Glomerular visceral epithelial cell (primary cell): ENCODE measurements around the gene PALM2AKAP2.
A peak's percentile ranks its signal among the peaks of the same experiment; 100 is the strongest.

Experiments
- DNase-seq: peaks from one replicate; pipeline ENCODE4 v3.0.0-alpha.2; 2016; ENCODE audit errors: extremely low spot score

The PALM2AKAP2 gene

GRCh38 chr9:109779711-109780452 is at the start of gene PALM2AKAP2:
Gene PALM2AKAP2 (plus strand): TSS chr9:109780198. CDS start chr9:109780489, 291 bp downstream.
- DNase-seq = peak; percentile 72

DNA sequence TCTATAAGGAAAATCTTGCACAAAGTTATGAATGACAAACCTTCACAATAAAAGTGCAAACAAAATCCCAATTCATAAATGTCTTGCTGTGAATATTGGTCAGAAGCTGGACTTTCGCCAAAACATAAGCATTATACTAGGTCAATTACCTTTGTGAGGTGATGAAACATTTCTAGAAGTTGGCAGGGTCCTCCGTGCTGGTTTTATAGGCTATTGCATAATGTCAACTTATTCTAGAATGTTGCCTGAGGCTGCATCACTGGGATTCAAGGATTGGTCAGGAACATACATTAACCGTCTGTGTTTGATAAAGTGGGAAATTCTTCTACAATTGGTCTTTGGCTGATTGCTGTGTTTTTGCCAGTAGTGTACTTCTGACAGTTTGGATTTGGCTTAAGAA is 49.8 kb upstream of the PALM2AKAP2 start:
- DNase-seq = no peak

GRCh38 chr9:109733690-109734089 is 46.3 kb upstream of the PALM2AKAP2 start:
- no peak for DNase-seq

DNA sequence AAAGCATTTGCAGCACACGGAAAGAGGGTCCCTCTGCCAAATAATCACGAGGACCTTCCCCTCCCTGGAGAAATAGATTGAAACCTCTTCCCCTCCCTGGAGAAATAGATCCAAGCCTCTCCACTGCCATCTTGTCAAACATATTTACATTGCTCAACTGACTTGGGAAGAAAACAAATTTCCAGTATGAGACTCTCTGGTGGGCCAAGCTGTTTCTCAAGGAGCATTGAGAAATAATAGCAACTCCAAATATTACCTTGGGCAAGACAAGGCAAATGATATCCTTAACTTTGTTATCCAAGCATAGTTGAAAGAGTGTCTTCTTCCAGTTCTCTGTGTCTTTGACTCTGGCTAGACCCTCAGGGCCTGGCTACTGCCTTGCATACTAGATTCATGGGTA is 45.2 kb upstream of the PALM2AKAP2 start:
- DNase-seq = no peak

DNA sequence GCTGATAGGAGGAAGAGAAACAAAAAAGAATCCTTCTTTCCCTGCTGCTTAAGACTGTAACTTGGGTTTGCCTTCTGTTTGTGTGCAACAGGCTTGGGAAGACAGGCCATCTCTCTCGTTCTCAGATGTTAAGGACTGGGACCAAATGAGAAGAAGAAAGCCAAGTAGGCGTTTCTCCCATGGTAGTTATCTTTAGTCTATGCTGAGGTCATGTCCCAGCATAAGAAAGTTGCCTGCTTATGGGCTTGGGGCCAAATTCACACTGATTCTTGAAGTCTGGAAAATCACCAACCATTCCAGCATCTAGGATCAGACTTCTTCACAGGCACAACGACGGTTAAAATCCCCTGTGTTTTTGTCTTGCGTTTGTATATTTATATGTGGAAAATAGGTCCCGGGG is 44.2 kb upstream of the PALM2AKAP2 start:
- DNase-seq = no peak

DNA sequence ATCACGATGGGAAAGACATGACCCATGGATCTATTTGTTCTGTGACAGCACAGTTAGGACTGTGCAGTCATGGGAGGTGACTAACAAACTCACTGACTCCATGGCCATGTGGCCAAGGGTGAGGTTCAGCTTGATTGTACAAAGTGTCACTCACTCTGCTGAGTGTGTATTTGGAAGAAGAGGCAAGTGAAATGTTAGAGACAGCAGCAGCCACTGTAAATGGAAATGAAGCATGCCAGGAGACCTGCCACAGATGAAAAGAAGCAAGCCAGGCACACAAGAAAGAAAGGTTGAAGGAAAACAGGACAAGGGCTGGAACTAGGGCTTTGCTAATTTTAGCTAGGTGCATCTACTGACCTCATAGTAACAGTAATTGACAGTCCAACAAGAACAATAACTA is 42.7 kb upstream of the PALM2AKAP2 start:
- DNase-seq = no peak

GRCh38 chr9:109739760-109740159 is 40.2 kb upstream of the PALM2AKAP2 start:
- no peak for DNase-seq

DNA sequence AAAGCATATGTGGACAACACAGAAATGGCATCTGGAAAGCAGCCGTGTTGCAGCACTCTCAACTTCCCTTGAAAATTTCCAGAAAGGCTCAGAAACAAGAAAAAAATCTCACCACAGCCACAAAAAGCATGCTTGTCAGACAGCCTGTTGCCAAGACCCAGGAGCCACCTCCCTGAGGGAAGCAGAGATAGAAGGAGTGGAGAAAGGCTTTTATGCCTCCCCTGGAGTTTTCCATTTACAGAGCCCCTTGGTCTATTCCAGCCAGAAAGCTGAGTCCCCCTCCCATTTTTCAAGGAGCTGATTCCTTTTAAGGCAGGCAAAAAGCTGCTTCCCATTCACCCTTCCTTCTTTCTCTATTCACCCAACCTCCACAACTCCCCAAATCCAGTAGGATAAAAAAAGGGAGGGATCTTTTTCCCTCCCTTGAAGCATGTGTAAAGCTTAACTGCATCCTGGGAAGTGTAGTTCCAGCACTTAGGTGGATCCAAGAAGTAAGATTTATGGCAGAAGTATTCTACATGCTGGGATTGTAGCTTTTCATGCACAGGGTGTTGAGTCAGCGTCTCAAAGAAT is 37.1 kb upstream of the PALM2AKAP2 start:
- DNase-seq = no peak

GRCh38 chr9:109743696-109744095 is 36.3 kb upstream of the PALM2AKAP2 start:
- DNase-seq = no peak

GRCh38 chr9:109745335-109746283 is 34.4 kb upstream of the PALM2AKAP2 start:
- no peak for DNase-seq

DNA sequence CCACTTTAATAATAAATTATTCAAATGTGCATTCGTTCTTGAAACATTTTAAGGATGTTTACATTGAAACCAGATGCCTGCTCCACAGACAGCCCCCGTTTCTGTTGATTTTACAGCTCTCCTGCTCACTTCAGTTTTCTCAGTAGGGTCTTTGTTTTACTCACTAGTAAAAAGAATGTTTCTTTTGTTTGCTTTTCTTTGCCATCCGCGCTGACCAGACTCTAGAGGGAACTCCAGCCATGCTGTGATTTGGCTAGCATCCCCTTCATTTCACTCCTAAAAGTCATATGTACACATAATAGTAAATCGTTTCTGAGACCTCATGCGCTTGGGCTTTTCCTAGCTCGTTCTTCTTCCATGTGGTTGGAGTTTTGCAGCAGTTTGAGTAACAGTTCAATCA is 28.7 kb upstream of the PALM2AKAP2 start:
- no peak for DNase-seq

DNA sequence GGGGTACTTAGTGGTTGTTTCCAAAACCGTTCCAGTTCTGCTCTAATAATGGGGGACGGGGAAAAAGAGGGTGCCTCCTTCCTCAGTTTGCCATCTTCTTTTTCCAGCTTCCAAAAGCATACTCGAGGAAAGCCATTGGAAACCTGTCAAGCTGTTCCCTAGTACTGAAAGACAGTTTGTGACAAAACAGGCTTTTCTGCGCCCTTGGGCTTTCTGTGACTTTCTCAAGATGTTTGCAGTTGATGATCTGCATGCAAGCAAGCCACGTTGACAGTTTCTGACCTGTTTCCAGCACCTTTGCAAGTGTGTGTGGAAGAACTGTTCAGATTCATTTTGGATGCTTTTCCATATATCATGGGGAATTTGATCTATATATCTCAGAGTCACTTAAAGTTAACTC is 26.7 kb upstream of the PALM2AKAP2 start:
- DNase-seq = no peak

- no peak for DNase-seq
Measured at GRCh38 chr9:109755040-109755439, 25.0 kb upstream of the PALM2AKAP2 start.

- no peak for DNase-seq
Measured at GRCh38 chr9:109759589-109759988, 20.4 kb upstream of the PALM2AKAP2 start.

- DNase-seq = no peak
Measured at GRCh38 chr9:109765278-109765677, 14.7 kb upstream of the PALM2AKAP2 start.

- DNase-seq = no peak
Measured at GRCh38 chr9:109765830-109766229, 14.2 kb upstream of the PALM2AKAP2 start.

DNA sequence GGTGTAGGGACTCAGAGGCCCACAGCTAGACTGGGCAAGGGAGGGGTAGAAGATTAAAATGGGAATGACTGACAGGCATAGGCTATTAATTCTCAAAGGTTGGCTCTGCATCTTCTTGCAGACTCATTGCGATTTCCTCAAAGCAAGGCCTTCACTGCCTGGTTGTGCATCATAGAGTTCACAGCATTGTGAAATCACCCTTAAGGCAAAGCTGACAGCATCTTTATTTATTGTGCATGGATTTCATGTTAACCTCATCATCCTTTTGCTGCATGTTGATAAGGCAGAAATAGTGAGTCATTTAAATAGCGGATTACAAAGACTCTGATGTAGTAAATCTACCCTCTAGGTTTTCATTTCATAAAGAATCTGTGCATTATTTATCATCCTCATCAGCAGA is 13.6 kb upstream of the PALM2AKAP2 start:
- no peak for DNase-seq

DNA sequence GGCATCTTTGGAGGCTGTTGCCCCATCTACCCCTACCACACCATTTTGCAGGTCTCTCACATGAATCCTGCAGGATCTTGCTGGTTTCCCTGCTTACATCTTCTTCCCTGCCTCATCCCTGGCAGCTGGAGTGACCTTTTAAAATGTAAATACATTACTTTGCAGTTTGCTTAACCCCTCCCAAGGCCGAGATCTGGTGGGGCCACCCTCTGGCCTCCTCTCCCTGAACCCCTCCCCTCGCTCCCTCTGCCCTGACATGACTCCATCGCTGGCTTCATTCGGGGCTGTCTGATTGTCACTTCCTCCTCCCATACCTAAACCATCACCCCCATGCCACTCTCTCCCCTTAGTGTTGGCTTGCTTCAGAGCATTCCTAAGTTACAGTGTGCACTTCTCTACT is 12.6 kb upstream of the PALM2AKAP2 start:
- DNase-seq = no peak

GRCh38 chr9:109767814-109768213 is 12.2 kb upstream of the PALM2AKAP2 start:
- no peak for DNase-seq

DNA sequence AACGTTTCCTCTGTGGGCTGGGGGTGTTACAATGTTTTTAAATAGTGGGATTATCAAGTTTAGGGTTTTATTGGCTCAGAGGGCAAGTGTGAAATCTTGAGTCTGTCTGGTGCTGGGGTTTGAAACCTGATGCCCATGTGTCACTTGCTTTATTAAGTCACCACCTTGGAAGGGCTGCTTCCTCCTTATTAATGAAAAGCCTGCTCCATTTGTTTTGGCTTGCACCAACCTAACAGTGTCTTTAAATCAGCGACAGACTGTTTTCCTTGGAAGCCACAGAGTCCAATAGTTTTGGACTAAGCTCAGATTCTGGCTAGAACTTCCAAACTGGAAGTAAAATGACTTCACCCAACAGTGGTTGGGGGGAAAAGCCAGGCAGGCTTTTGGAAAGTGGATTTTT is 10.7 kb upstream of the PALM2AKAP2 start:
- DNase-seq = no peak

DNA sequence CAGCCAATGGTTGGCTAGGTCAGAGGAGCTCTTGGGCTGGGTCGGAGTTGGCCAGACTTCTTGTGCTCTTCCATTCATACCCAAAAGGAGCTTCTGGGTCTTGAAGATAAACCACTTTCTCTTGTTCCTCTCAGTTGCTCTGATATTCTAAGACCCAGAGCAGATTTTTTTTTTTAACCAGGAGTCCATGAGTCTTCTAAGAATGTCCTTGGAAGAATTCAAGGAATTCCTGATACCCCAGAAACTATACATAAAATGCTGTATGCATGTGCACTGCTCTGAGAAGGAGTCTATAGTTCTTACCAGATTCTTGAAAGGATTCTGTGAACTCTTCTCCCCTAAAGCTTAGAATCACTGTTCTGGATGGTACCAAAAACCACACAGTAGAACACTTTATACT is 9.9 kb upstream of the PALM2AKAP2 start:
- no peak for DNase-seq

GRCh38 chr9:109771087-109771486 is 8.9 kb upstream of the PALM2AKAP2 start:
- DNase-seq = peak; percentile 54
